D721Med (cell line): ENCODE measurements around the gene PBX3.
A peak's percentile ranks its signal among the peaks of the same experiment; 100 is the strongest.

Experiments
- DNase-seq: peaks from one replicate; pipeline ENCODE4 v3.0.0; 2011; ENCODE audit warnings: low spot score; ENCODE audit not compliant: insufficient read length
- FAIRE-seq: peaks from 2 replicates; lab custom pipeline; 2011; peaks lifted over from hg19 to GRCh38; lab: Jason Lieb, UNC
- TF ChIP-seq, protein P1 (sequence below): IDR thresholded peaks from 2 replicates; pipeline ENCODE4 v1.5.1; 2012; ENCODE audit warnings: mild to moderate bottlenecking, control low read depth; ENCODE audit not compliant: insufficient read depth; ENCODE audit errors: missing control alignments

PBX3 gene

DNA sequence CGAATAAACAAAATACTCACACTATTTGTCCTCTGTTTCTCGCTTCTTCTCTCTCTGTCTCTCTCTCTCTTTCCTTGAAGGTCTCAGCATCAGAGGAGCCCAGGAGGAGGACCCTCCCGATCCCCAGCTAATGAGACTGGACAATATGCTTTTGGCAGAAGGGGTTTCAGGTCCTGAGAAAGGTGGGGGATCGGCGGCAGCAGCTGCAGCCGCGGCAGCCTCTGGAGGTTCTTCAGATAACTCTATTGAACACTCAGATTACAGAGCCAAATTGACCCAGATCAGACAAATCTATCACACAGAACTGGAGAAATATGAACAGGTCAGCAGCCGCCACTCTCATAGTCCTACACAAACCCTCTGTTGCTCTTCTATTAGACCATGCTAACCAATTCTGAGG, 168.4 kb downstream of the PBX3 start:
- DNase-seq (no peak), FAIRE-seq (no peak)
- TF ChIP-seq, protein P1, sequence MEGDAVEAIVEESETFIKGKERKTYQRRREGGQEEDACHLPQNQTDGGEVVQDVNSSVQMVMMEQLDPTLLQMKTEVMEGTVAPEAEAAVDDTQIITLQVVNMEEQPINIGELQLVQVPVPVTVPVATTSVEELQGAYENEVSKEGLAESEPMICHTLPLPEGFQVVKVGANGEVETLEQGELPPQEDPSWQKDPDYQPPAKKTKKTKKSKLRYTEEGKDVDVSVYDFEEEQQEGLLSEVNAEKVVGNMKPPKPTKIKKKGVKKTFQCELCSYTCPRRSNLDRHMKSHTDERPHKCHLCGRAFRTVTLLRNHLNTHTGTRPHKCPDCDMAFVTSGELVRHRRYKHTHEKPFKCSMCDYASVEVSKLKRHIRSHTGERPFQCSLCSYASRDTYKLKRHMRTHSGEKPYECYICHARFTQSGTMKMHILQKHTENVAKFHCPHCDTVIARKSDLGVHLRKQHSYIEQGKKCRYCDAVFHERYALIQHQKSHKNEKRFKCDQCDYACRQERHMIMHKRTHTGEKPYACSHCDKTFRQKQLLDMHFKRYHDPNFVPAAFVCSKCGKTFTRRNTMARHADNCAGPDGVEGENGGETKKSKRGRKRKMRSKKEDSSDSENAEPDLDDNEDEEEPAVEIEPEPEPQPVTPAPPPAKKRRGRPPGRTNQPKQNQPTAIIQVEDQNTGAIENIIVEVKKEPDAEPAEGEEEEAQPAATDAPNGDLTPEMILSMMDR = no peak

DNA sequence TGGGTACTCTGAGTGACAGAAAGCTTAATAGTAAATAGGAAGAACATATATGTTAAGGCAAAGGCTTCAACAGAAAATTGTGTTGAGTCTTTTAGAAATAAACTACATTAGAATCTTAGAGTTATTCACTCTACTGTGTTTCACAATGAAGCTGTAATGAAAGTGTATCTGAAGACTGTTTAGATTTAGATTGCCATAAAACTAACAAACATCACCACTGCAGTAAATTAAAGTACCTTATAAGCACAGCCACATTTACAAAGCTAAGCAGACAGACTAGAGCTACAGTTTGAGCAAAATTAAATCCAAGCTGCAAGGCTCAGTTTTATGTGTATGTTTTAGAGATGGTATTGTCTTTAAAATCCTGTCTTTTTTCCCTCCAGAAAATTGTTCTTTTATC, 172.4 kb downstream of the PBX3 start:
- no peak for FAIRE-seq
- no peak for DNase-seq
- TF ChIP-seq, protein P1 = no peak

- TF ChIP-seq, protein P1 = no peak
- DNase-seq = no peak
- FAIRE-seq = no peak
These were observed 173.2 kb downstream of the PBX3 start for GRCh38 chr9:125920402-125920801.

DNA sequence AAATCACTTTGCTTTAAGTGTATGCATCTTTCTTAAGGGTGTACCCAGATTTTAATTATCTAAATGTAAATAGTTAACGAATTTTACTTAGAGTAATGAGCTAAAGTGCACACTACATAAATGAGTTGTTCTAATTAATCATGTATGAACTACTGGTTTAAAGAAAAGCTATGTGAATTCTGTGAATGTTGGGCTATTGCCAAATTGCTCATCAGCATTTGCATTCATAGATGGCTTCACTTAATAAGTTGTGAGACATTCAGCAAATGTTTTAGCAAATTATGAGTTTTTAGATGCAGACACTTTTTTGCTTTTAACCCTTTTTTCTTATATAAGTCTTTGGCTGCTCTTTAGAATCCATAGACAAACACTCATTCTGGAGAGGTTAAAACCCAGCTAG, 175.7 kb downstream of the PBX3 start:
- TF ChIP-seq, protein P1 = no peak
- no peak for DNase-seq
- FAIRE-seq = peak; percentile 77

- DNase-seq (no peak), FAIRE-seq (no peak)
- TF ChIP-seq, protein P1 = no peak
These were observed 177.2 kb downstream of the PBX3 start for GRCh38 chr9:125924351-125924750.

- no peak for FAIRE-seq
- DNase-seq = no peak
- TF ChIP-seq, protein P1 = no peak
These were observed 179.8 kb downstream of the PBX3 start for GRCh38 chr9:125926936-125927335.

- TF ChIP-seq, protein P1 = no peak
- peak; percentile 72 for FAIRE-seq
- DNase-seq = no peak
These were observed 182.7 kb downstream of the PBX3 start for GRCh38 chr9:125929846-125930245.
